Right lobe of liver (tissue), 6 donors: ENCODE measurements around the gene DCP2. TPM values are rescaled to one million over a fixed set of nuclear protein-coding genes. Genes with fewer than 3 reads are reported as not detected.
A peak's percentile ranks its signal among the peaks of the same experiment; 100 is the strongest.

Experiments
- ATAC-seq, 4 donors: fragments of 200-7000 bp; cut with Tn5 transposase; one replicate each; pipeline ENCODE4 v1.9.1; 2020; ENCODE audit warnings: mild to moderate bottlenecking in 4 of 4, moderate library complexity in 4 of 4
- DNase-seq, 3 donors: peaks; one replicate each; pipeline ENCODE4 v3.0.0-alpha.2; 2020
- H3K27ac ChIP-seq, 3 donors: fragments of 200-600 bp; one replicate each; pipeline ENCODE4 v1.8.0; 2022
- H3K27me3 ChIP-seq, 2 donors: fragments of 200-600 bp; one replicate each; pipeline ENCODE4 v1.8.0; 2022
- H3K36me3 ChIP-seq, 4 donors: fragments of 200-600 bp; sonication (generic) in 1 of 4; one replicate each; pipeline versions ENCODE4 v1.5.1 to v1.8.0; 2017 to 2022; ENCODE audit warnings: control low read depth in 1 of 4
- H3K4me1 ChIP-seq, 4 donors: fragments of 200-600 bp; sonication (generic) in 1 of 4; one replicate each; pipeline versions ENCODE4 v1.5.1 to v1.8.0; 2017 to 2022; ENCODE audit warnings: control low read depth in 1 of 4
- H3K4me3 ChIP-seq, 3 donors: fragments of 200-600 bp; one replicate each; pipeline ENCODE4 v1.8.0; 2022
- H3K9me3 ChIP-seq, 4 donors: fragments of 200-600 bp; sonication (generic) in 1 of 4; one replicate each; pipeline versions ENCODE4 v1.5.1 to v1.8.0; 2017 to 2022; ENCODE audit warnings: control low read depth in 1 of 4
- POLR2A ChIP-seq: fragments of 450-650 bp; IDR thresholded peaks from one replicate; pipeline ENCODE4 v1.6.1; 2017; ENCODE audit warnings: antibody characterized with exemption, mild to moderate bottlenecking
- WGBS: methylation state at CpG from one replicate; pipeline ENCODE4 v1.1.6; 2018; ENCODE audit warnings: low coverage, low lambda C conversion rate; ENCODE audit not compliant: insufficient coverage; ENCODE audit errors: missing lambda C conversion rate; 5-methylcytosine and 5-hydroxymethylcytosine counted together
- intact Hi-C, 2 donors: fragments of 100-400 bp; cut with DNase I; formaldehyde crosslinking; loops; one replicate each; pipeline versions ENCODE4 v1.11.2 to v1.14.1; 2022
- total RNA-seq, 6 experiments: library from RNA; depleted of rRNA in 2 of 6; stranded (reverse); fragments of >200 nt in 2 of 6; fragmentation: NEBNext Ultra II Directional in 3 of 6; extraction: Animal tissue kit (Norgen Biotek cat#: 25700) in 3 of 6; gene quantifications; one replicate each; pipeline versions ENCODE4 v1.1.0 to v1.2.4, GENCODE V29; 2016 to 2023
- TF ChIP-seq, protein P1 (sequence below), 4 donors: fragments of 200-600 bp in 3 of 4; fragments of 450-650 bp in 1 of 4; IDR thresholded peaks; one replicate each; pipeline versions ENCODE4 v1.5.1 to v1.8.0; 2016 to 2022; ENCODE audit warnings: antibody characterized with exemption in 4 of 4, mild to moderate bottlenecking in 2 of 4
- donor health status: DM: no; HTN: yes; CAD: no.
- donor health status: DM: no; HTN: no; CAD: no.
- donor health status: DM: no; HTN: no; CAD: no.
- donor health status: DM: no; HTN: yes; CAD: no.
- donor health status: DM: no; HTN: yes; CAD: no.

The DCP2 gene
- total RNA-seq, 6 experiments from 2014 or later, result 12.0 to 20.8 (median 14.6) TPM

DNA sequence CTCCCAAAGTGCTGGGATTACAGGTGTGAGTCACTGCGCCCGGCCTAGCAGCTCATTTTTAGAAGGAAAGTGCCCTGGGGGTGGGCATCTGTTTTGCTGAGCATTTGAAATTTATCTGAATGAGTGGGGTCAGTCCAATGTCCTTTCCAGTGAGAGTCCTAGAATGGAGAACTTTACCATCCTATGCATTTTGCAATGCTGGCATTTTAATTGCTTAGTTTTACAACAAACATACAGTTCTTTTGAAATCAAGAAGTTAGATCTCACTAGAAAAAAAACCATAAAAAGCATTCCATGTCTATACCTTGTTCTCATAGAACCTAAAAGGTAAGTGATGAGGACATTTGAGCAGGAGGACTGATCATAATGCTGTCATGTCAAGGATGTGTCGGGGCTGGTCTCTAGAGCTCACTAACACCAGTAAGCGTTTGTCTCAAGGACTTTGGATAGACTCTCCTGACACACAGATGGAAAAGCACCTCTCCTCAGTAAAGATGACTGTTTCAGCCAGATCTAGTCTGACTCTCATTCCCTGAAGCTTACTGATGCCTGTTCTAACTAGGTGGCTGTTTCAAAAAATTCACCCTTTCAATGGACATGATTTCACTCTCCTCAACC lies 83.9 kb downstream of the DCP2 start:
- DNase-seq (no peak), ATAC-seq (no peak)
- Histone ChIP-seq H3K4me1 (peaks cover 0 to 6% (median 0%) of the 10 kb centered on the region in 4 donors), H3K4me3 (no peak overlapping the region), H3K27ac (no peak overlapping the region), H3K36me3 (peaks cover 0 to 60% (median 3%) of the 10 kb centered on the region in 4 donors), H3K9me3 (no peaks in the 10 kb centered on the region), H3K27me3 (no peaks in the 10 kb centered on the region)
- intact Hi-C loops, result no loop called here
- TF ChIP-seq, protein P1, sequence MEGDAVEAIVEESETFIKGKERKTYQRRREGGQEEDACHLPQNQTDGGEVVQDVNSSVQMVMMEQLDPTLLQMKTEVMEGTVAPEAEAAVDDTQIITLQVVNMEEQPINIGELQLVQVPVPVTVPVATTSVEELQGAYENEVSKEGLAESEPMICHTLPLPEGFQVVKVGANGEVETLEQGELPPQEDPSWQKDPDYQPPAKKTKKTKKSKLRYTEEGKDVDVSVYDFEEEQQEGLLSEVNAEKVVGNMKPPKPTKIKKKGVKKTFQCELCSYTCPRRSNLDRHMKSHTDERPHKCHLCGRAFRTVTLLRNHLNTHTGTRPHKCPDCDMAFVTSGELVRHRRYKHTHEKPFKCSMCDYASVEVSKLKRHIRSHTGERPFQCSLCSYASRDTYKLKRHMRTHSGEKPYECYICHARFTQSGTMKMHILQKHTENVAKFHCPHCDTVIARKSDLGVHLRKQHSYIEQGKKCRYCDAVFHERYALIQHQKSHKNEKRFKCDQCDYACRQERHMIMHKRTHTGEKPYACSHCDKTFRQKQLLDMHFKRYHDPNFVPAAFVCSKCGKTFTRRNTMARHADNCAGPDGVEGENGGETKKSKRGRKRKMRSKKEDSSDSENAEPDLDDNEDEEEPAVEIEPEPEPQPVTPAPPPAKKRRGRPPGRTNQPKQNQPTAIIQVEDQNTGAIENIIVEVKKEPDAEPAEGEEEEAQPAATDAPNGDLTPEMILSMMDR (IDR thresholded peaks at IDR 0.05), result no peak
- TF ChIP-seq POLR2A, result no peak
- 94% methylated on average over 2 of the region's 4 CpGs for whole genome bisulfite sequencing

DNA sequence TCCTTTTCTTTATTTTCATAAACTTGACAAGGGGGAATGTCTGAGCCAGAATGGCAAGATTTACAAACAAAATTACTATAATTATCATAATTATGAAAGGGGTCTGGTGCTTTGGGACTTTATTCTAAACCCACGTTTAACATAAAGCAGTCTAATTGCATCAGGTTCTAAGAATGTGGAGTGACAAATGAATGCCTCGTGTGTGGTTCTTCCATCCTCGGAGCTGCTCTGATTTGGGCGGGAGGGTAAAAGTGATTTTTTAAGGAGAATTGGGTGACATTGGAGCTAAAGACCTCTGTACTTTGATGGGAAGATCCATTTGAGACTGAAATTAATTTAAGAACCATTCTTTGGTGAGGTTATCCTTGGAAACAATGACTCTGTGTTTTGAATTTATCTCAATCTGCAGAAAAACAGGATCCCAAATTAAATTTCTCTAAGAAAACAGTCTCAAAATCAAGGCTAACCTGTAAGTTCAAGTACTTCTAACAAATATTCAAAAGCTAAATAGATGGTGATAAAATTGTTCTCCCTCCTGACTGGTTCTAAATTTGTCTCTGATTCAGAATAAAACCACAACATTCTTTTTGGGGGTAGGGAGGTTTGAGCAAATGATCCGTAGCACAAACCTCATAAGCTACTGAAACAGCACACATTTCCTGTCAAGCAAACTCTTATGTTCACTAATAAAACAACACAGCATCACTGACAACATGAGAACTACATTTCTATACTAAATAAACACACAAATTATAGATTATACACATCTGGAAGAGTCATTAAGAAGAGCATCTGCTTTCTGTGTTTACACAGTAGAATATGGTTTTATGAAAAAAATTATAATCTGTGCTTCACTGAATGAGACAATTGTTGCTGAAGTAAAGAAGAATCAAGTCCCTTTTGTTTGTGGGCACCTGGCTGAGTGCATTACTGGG lies 85.5 kb downstream of the DCP2 start:
- peaks cover 0 to 67% (median 6%) of the 10 kb centered on the region in 4 donors for H3K36me3 ChIP-seq
- no peak overlapping the region for H3K4me3 ChIP-seq
- H3K4me1 ChIP-seq, result peaks cover 0 to 6% (median 0%) of the 10 kb centered on the region in 4 donors
- DNase-seq (no peak), ATAC-seq (no peak)
- no peak overlapping the region for H3K27ac ChIP-seq
- TF ChIP-seq, protein P1 (IDR thresholded peaks at IDR 0.05), result no peak
- TF ChIP-seq POLR2A, result no peak
- H3K9me3 ChIP-seq, result no peaks in the 10 kb centered on the region
- H3K27me3 ChIP-seq, result no peaks in the 10 kb centered on the region
- WGBS, result 60% methylated on average over 5 of the region's 5 CpGs
- intact Hi-C loops, result no loop called here

DNA sequence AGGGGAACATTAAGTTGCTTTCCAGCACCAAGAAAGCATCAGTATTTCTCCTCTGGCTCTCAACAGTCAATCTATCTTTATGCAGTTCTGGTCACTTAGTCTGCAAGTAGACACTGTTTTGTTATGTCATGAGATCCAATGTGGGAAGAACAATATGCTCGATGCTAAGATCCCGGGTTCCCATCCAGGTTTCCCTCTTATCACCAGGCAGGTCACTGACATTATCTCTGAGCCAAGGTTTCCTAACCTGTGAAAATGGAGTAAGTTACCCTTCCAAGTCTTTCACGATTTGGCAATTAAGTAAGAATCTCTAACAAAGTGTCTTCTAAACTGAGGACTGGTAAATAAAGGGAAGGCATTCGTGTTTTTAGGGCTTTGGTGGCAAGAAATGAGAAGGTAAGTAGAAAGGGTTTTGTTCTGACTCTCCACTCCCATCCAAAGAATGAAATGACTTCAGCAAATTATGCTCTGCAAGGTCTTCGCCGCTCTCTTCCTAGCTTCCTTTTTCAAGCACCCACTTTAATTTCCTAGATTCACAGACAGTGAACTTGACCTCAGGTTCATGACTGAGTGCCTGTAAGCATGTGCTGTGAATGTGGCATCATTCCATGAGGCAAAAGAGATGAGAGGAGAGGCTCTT lies 86.4 kb downstream of the DCP2 start:
- no peak for TF ChIP-seq POLR2A
- TF ChIP-seq, protein P1 (IDR thresholded peaks at IDR 0.05), result no peak
- no peak for DNase-seq
- Histone ChIP-seq H3K27ac (no peak overlapping the region), H3K4me1 (peaks cover 0 to 6% (median 0%) of the 10 kb centered on the region in 4 donors), H3K9me3 (no peaks in the 10 kb centered on the region), H3K36me3 (peaks cover 0 to 67% (median 6%) of the 10 kb centered on the region in 4 donors), H3K27me3 (no peaks in the 10 kb centered on the region), H3K4me3 (no peak overlapping the region)
- WGBS, result 56% methylated on average over 6 of the region's 6 CpGs
- intact Hi-C loops, result no loop called here
- ATAC-seq, result peak in 1 of 4 donors; percentile 57

DNA sequence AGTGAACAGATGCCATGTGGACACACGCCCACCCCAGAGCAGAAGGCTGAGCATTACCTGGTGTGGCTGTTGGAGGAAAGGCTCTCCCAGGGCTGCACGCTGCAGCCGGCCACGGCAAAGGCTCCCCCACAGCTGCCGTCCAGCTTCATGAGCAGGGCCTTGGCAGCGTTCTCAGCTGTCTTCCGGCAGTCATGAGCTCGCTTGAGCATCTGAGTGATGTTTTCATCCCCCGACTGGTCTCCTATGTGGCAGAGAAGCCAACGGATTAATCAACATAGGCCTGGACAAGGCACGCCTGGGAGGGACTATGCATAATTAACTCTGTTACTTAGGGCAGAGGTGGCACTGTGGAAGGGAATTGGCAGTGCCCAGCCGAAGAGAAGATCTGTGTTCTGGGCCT lies 87.3 kb downstream of the DCP2 start:
- DNase-seq (no peak), ATAC-seq (peak in 2 of 4 donors; percentile 6 to 23)
- intact Hi-C loops, result no loop called here
- H3K27me3 ChIP-seq, result no peaks in the 10 kb centered on the region
- H3K4me3 ChIP-seq, result no peak overlapping the region
- H3K36me3 ChIP-seq, result peaks cover 0 to 71% (median 6%) of the 10 kb centered on the region in 4 donors
- WGBS, result 100% methylated on average over 3 of the region's 12 CpGs
- TF ChIP-seq, protein P1 (IDR thresholded peaks at IDR 0.05), result no peak
- TF ChIP-seq POLR2A, result no peak
- H3K9me3 ChIP-seq, result no peaks in the 10 kb centered on the region
- peaks cover 0 to 6% (median 0%) of the 10 kb centered on the region in 4 donors for H3K4me1 ChIP-seq
- H3K27ac ChIP-seq, result no peak overlapping the region
